Brain microvascular endothelial cell (primary cell): ENCODE data around the gene ZNF761.
"Not testable (repeated sequence)": the region's sequence is repeated elsewhere in the genome, so short reads cannot be mapped to it uniquely, and the experiment has no call there.

ENCODE experiments used
- DNase-seq: peaks from one replicate; pipeline ENCODE4 v3.0.0-alpha.2; 2020
- H3K27ac ChIP-seq: fragments of 250-450 bp; sonication (Bioruptor Pico); 2 replicates; pipeline ENCODE4 v1.5.1; 2020; ENCODE audit warnings: mild to moderate bottlenecking, moderate library complexity
- H3K27me3 ChIP-seq: fragments of 250-450 bp; sonication (Bioruptor Pico); replicated peaks from 2 replicates; pipeline ENCODE4 v1.5.1; 2020; ENCODE audit warnings: mild to moderate bottlenecking
- H3K36me3 ChIP-seq: fragments of 250-450 bp; sonication (Bioruptor Pico); replicated peaks from 2 replicates; pipeline ENCODE4 v1.5.1; 2020; ENCODE audit warnings: mild to moderate bottlenecking
- H3K4me3 ChIP-seq: 2 replicates; pipeline ENCODE4 v1.5.1; 2011; ENCODE audit warnings: low read depth, mild to moderate bottlenecking, control low read depth, low read length, moderate library complexity
- in situ Hi-C: cut with HindIII; loops from 2 replicates; pipeline ENCODE4 v1.10.0; 2017; ENCODE audit warnings: low sequenced_read_pairs, low pct_ligation_motif_present
- TF ChIP-seq, protein P1 (sequence below): IDR thresholded peaks from 2 replicates; pipeline ENCODE4 v1.5.1; 2011; ENCODE audit warnings: low read depth, mild to moderate bottlenecking, moderate library complexity, low read length, control low read depth, inconsistent platforms; ENCODE audit errors: missing control alignments

ZNF761 gene

DNA sequence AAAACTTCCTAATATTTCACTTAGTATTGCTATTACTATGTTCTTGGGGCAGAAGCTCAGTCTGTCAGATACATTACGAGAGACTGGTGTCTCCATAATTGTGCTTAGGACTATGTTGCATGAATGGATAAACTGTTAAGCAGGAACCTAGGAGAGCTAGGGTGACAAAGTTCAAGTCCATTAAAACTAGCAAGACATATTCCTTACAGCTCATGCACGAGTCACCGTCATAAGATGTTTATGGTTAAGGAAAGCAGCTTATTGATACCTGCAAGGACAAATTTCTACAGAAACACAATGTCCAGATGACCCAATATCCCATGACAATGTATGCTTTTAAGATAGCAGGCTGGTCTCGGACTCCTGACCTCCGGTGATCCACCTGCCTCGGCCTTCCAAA, 30.1 kb downstream of the ZNF761 start:
- Histone ChIP-seq H3K36me3 (no peaks in the 10 kb centered on the region), H3K27ac (no peak overlapping the region), H3K27me3 (no peaks in the 10 kb centered on the region), H3K4me3 (no peak overlapping the region)
- in situ Hi-C loops, result no loop called here
- TF ChIP-seq, protein P1, sequence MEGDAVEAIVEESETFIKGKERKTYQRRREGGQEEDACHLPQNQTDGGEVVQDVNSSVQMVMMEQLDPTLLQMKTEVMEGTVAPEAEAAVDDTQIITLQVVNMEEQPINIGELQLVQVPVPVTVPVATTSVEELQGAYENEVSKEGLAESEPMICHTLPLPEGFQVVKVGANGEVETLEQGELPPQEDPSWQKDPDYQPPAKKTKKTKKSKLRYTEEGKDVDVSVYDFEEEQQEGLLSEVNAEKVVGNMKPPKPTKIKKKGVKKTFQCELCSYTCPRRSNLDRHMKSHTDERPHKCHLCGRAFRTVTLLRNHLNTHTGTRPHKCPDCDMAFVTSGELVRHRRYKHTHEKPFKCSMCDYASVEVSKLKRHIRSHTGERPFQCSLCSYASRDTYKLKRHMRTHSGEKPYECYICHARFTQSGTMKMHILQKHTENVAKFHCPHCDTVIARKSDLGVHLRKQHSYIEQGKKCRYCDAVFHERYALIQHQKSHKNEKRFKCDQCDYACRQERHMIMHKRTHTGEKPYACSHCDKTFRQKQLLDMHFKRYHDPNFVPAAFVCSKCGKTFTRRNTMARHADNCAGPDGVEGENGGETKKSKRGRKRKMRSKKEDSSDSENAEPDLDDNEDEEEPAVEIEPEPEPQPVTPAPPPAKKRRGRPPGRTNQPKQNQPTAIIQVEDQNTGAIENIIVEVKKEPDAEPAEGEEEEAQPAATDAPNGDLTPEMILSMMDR, result no peak
- DNase-seq, result no peak

GRCh38 chr19:53462861-53463260, 31.1 kb downstream of the ZNF761 start:
- Histone ChIP-seq H3K36me3 (no peaks in the 10 kb centered on the region), H3K4me3 (no peak overlapping the region), H3K27me3 (no peaks in the 10 kb centered on the region), H3K27ac (no peak overlapping the region)
- DNase-seq, result no peak
- TF ChIP-seq, protein P1, result no peak
- in situ Hi-C loops, result no loop called here

DNA sequence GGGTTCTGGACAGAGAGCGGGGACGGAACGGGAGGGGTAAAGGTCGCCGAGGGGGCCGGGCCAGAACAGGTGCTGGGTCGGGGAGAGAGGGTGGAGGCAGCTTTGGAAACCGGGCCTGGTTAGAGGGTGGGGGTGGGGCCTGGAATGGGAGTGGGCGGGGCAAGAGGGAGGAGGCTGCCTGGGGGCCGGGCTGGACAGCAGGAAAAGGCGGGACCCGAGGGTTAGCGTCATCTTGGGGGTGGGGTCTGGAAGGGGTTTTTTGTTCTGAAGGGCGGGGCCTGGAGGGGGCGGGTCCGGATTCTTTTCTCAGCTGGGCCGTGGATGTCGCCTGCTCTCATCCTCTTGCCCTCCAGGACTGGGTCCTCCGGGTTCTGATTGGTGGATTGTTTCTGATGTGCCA, 31.5 kb downstream of the ZNF761 start:
- Histone ChIP-seq H3K27me3 (no peaks in the 10 kb centered on the region), H3K27ac (no peak overlapping the region), H3K4me3 (no peak overlapping the region), H3K36me3 (no peaks in the 10 kb centered on the region)
- TF ChIP-seq, protein P1, result no peak
- DNase-seq, result no peak
- in situ Hi-C loops, result no loop called here

GRCh38 chr19:53466726-53467484, 35.1 kb downstream of the ZNF761 start:
- in situ Hi-C loops, result no loop called here
- TF ChIP-seq, protein P1, result no peak
- H3K4me3 ChIP-seq, result peak overlapping the region; percentile 73
- no peak for DNase-seq
- H3K27ac ChIP-seq, result no peak overlapping the region
- H3K36me3 ChIP-seq, result no peaks in the 10 kb centered on the region
- no peaks in the 10 kb centered on the region for H3K27me3 ChIP-seq

GRCh38 chr19:53467485-53468262, 35.9 kb downstream of the ZNF761 start, which contains the start of gene ZNF813:
ZNF813 (plus strand) TSS chr19:53467733; CDS start chr19:53483823, 16,090 bp downstream.
- in situ Hi-C loops, result no loop called here

DNA sequence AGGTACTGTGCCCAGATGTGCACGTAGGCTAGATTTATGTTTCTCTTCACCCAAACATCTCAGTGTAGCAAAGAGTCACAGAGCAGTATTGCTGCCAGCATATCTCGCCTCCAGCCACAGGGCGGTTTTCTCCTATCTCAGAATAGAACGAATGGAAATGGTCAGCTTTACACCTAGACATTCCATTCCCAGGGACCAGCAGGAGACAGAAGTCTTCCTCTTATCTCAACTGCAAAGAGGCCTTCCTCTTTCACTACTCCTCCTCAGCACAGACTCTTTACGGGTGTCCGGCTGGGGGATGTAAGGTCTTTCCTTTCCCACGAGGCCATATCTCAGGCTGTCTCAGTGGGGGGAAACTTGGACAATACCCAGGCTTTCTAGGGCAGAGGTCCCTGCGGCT, 36.8 kb downstream of the ZNF761 start:
- H3K27ac ChIP-seq, H3K36me3 ChIP-seq, in situ Hi-C loops, H3K4me3 ChIP-seq, H3K27me3 ChIP-seq, DNase-seq: not testable (repeated sequence)

More at GRCh38 chr19:53467485-53468262, 35.9 kb downstream of the ZNF761 start, which contains the start of gene ZNF813:
- DNase-seq, result peak; percentile 79
- Histone ChIP-seq H3K27ac (peak within 1 kb of the TSS; percentile 60), H3K4me3 (peak within 1 kb of the TSS; percentile 73), H3K27me3 (no peaks in the 10 kb centered on the region), H3K36me3 (no peaks in the 10 kb centered on the region)
- TF ChIP-seq, protein P1, result no peak
